Measurements from ENCODE around the gene C1QBP.

Gene C1QBP

GRCh38 chr17:5438716-5439445 is at the start of gene C1QBP:
TSS of gene C1QBP (minus strand) at chr17:5439155. CDS start at chr17:5439073, 82 bp downstream.
- H3K4me3 ChIP-seq (ENCODE audit: severe bottlenecking) = peak within 1 kb of the TSS; percentile 80
- peaks cover 50% of the 10 kb centered on the region for H3K36me3 ChIP-seq (ENCODE audit: low read depth)
- peaks cover 7% of the 10 kb centered on the region for H3K4me1 ChIP-seq (ENCODE audit: insufficient read depth, poor library complexity, severe bottlenecking)
- no peaks in the 10 kb centered on the region for H3K9me3 ChIP-seq (ENCODE audit: severe bottlenecking)
- H3K27me3 ChIP-seq (ENCODE audit: insufficient read depth, poor library complexity, severe bottlenecking) = no peaks in the 10 kb centered on the region
- peak; percentile 80 for ATAC-seq (ENCODE audit: low read depth)
- DNase-seq (ENCODE audit: low spot score) = peak; percentile 80
- TF ChIP-seq CTCF (IDR thresholded peaks at IDR 0.05; ENCODE audit: poor library complexity, severe bottlenecking) = peak; percentile 98
- peak within 1 kb of the TSS; percentile 59 for H3K27ac ChIP-seq (ENCODE audit: poor library complexity, severe bottlenecking)

- TF ChIP-seq CTCF (IDR thresholded peaks at IDR 0.05; ENCODE audit: poor library complexity, severe bottlenecking) = no peak
- Histone ChIP-seq H3K4me3 (ENCODE audit: severe bottlenecking) (no peak overlapping the region), H3K36me3 (ENCODE audit: low read depth) (peaks cover 60% of the 10 kb centered on the region), H3K27ac (ENCODE audit: poor library complexity, severe bottlenecking) (no peak overlapping the region), H3K27me3 (ENCODE audit: insufficient read depth, poor library complexity, severe bottlenecking) (no peaks in the 10 kb centered on the region), H3K4me1 (ENCODE audit: insufficient read depth, poor library complexity, severe bottlenecking) (peaks cover 17% of the 10 kb centered on the region), H3K9me3 (ENCODE audit: severe bottlenecking) (peaks cover 3% of the 10 kb centered on the region)
- no peak for DNase-seq (ENCODE audit: low spot score)
- no peak for ATAC-seq (ENCODE audit: low read depth)
These were observed 49.8 kb upstream of the C1QBP start for GRCh38 chr17:5488752-5489151.

- ATAC-seq (ENCODE audit: low read depth) (peak; percentile 93), DNase-seq (ENCODE audit: low spot score) (peak; percentile 99)
- Histone ChIP-seq H3K27me3 (ENCODE audit: insufficient read depth, poor library complexity, severe bottlenecking) (no peaks in the 10 kb centered on the region), H3K36me3 (ENCODE audit: low read depth) (peaks cover 81% of the 10 kb centered on the region), H3K4me3 (ENCODE audit: severe bottlenecking) (peak within 1 kb of the TSS; percentile 97), H3K9me3 (ENCODE audit: severe bottlenecking) (no peaks in the 10 kb centered on the region), H3K4me1 (ENCODE audit: insufficient read depth, poor library complexity, severe bottlenecking) (peaks cover 17% of the 10 kb centered on the region), H3K27ac (ENCODE audit: poor library complexity, severe bottlenecking) (peak within 1 kb of the TSS; percentile 70)
- TF ChIP-seq CTCF (IDR thresholded peaks at IDR 0.05; ENCODE audit: poor library complexity, severe bottlenecking) = no peak
These were observed 47.5 kb upstream of the C1QBP start, which contains the start of gene MIS12 for GRCh38 chr17:5486206-5487124. TSS of gene MIS12 (plus strand) at chr17:5486566. CDS start at chr17:5488863, 2,297 bp downstream.

GRCh38 chr17:5485270-5486205 is 46.6 kb upstream of the C1QBP start, which contains the start of gene DERL2:
TSS of gene DERL2 (minus strand) at chr17:5486178. CDS start at chr17:5486161, 17 bp downstream.
- H3K27ac ChIP-seq (ENCODE audit: poor library complexity, severe bottlenecking) = peak within 1 kb of the TSS; percentile 70
- no peaks in the 10 kb centered on the region for H3K27me3 ChIP-seq (ENCODE audit: insufficient read depth, poor library complexity, severe bottlenecking)
- peak; percentile 4; the same call in 1 of the 3 replicates for ATAC-seq (ENCODE audit: low read depth)
- peaks cover 17% of the 10 kb centered on the region for H3K4me1 ChIP-seq (ENCODE audit: insufficient read depth, poor library complexity, severe bottlenecking)
- peak within 1 kb of the TSS; percentile 97 for H3K4me3 ChIP-seq (ENCODE audit: severe bottlenecking)
- no peaks in the 10 kb centered on the region for H3K9me3 ChIP-seq (ENCODE audit: severe bottlenecking)
- DNase-seq (ENCODE audit: low spot score) = no peak
- TF ChIP-seq CTCF (IDR thresholded peaks at IDR 0.05; ENCODE audit: poor library complexity, severe bottlenecking) = no peak
- H3K36me3 ChIP-seq (ENCODE audit: low read depth) = peaks cover 83% of the 10 kb centered on the region

Data from RWPE2 (cell line).